WTC11 (cell line): ENCODE measurements around the gene NCKAP5L. TPM values are rescaled to one million over a fixed set of nuclear protein-coding genes. Genes with fewer than 3 reads are reported as not detected.

Source experiments
- ATAC-seq: fragments of 200-7000 bp; cut with Tn5 transposase; 2 replicates; pipeline ENCODE4 v1.10.0; 2021; ENCODE audit warnings: mild to moderate bottlenecking, moderate library complexity
- CTCF ChIA-PET: fragments of 300-600 bp; sonication (Branson Sonifier 250); formaldehyde crosslinking; loops from one replicate; lab custom pipeline; 2021; ENCODE audit warnings: antibody characterized with exemption; lab: Charles Lee
- POLR2A ChIA-PET: fragments of 350-600 bp; sonication (Branson Sonifier 250); formaldehyde crosslinking; loops from one replicate; lab custom pipeline; 2021; ENCODE audit warnings: antibody characterized with exemption; lab: Charles Lee
- DNase-seq: peaks from one replicate; pipeline ENCODE4 v3.0.0; 2021; ENCODE audit warnings: low spot score
- H3K27ac Mint-ChIP-seq: 2 replicates; pipeline ENCODE4 v1.8.0; 2021; ENCODE audit warnings: mixed read lengths
- H3K27me3 Mint-ChIP-seq: 2 replicates; pipeline ENCODE4 v1.8.0; 2021; ENCODE audit warnings: low read depth, mild to moderate bottlenecking, moderate library complexity, mixed read lengths
- H3K36me3 Mint-ChIP-seq: 2 replicates; pipeline ENCODE4 v1.8.0; 2021; ENCODE audit warnings: mixed read lengths
- H3K4me1 Mint-ChIP-seq: 2 replicates; pipeline ENCODE4 v1.8.0; 2022; ENCODE audit warnings: mixed read lengths
- H3K4me3 Mint-ChIP-seq: 2 replicates; pipeline ENCODE4 v1.8.0; 2021; ENCODE audit warnings: mild to moderate bottlenecking, moderate library complexity, mixed read lengths
- H3K9me3 Mint-ChIP-seq: 2 replicates; pipeline ENCODE4 v1.8.0; 2021; ENCODE audit warnings: mixed read lengths
- ATF1 ChIP-seq: sonication (generic); formaldehyde crosslinking; IDR thresholded peaks from 2 replicates; pipeline ENCODE4 v1.8.1; 2023; ENCODE audit warnings: mild to moderate bottlenecking, moderate library complexity, missing genetic modification reagents
- CREM ChIP-seq: sonication (generic); formaldehyde crosslinking; IDR thresholded peaks from 2 replicates; pipeline ENCODE4 v1.8.1; 2022; ENCODE audit warnings: mild to moderate bottlenecking, missing genetic modification reagents, moderate library complexity
- ELF4 ChIP-seq: sonication (generic); formaldehyde crosslinking; IDR thresholded peaks from 2 replicates; pipeline ENCODE4 v1.8.1; 2022; ENCODE audit warnings: low read depth, mild to moderate bottlenecking, moderate library complexity, missing genetic modification reagents
- KAT7 ChIP-seq: sonication (generic); formaldehyde crosslinking; IDR thresholded peaks from 2 replicates; pipeline ENCODE4 v1.8.1; 2023; ENCODE audit warnings: missing genetic modification reagents, mild to moderate bottlenecking, borderline replicate concordance
- RELA ChIP-seq: sonication (generic); formaldehyde crosslinking; IDR thresholded peaks from 2 replicates; pipeline ENCODE4 v1.8.1; 2022; ENCODE audit warnings: missing genetic modification reagents, mild to moderate bottlenecking, borderline replicate concordance
- ZBTB21 ChIP-seq: sonication (generic); formaldehyde crosslinking; IDR thresholded peaks from 2 replicates; pipeline ENCODE4 v1.8.1; 2023; ENCODE audit warnings: mild to moderate bottlenecking, missing genetic modification reagents, borderline replicate concordance
- total RNA-seq: library from RNA; stranded (reverse); gene quantifications from 3 replicates; pipeline ENCODE4 v1.2.3, GENCODE V29; 2021
- TF ChIP-seq, protein P1 (sequence below): sonication (generic); formaldehyde crosslinking; IDR thresholded peaks from 2 replicates; pipeline ENCODE4 v1.8.0; 2023; ENCODE audit warnings: missing genetic modification reagents
- TF ChIP-seq, protein P2 (sequence below): sonication (generic); formaldehyde crosslinking; IDR thresholded peaks from 2 replicates; pipeline ENCODE4 v1.8.1; 2023; ENCODE audit warnings: mild to moderate bottlenecking, moderate library complexity, missing genetic modification reagents
- TF ChIP-seq, protein P3 (sequence below): fragments of 250-450 bp; sonication (Bioruptor Pico); IDR thresholded peaks from 2 replicates; pipeline ENCODE4 v1.9.0; 2021; ENCODE audit warnings: mild to moderate bottlenecking
- TF ChIP-seq, protein P4 (sequence below): sonication (generic); formaldehyde crosslinking; IDR thresholded peaks from 2 replicates; pipeline ENCODE4 v1.8.0; 2022; ENCODE audit warnings: missing genetic modification reagents
- TF ChIP-seq, protein P5 (sequence below): sonication (generic); formaldehyde crosslinking; IDR thresholded peaks from 2 replicates; pipeline ENCODE4 v1.8.0; 2022; ENCODE audit warnings: mild to moderate bottlenecking, missing genetic modification reagents
- TF ChIP-seq, protein P6 (sequence below): sonication (generic); formaldehyde crosslinking; conservative IDR thresholded peaks from 2 replicates; pipeline ENCODE4 v1.8.1; 2022; ENCODE audit warnings: mild to moderate bottlenecking, missing genetic modification reagents
- TF ChIP-seq, protein P7 (sequence below): sonication (generic); formaldehyde crosslinking; IDR thresholded peaks from 2 replicates; pipeline ENCODE4 v1.8.0; 2023; ENCODE audit warnings: mild to moderate bottlenecking, missing genetic modification reagents

NCKAP5L gene
- total RNA-seq, 1 experiment from 2014 or later = 27.8 TPM

DNA sequence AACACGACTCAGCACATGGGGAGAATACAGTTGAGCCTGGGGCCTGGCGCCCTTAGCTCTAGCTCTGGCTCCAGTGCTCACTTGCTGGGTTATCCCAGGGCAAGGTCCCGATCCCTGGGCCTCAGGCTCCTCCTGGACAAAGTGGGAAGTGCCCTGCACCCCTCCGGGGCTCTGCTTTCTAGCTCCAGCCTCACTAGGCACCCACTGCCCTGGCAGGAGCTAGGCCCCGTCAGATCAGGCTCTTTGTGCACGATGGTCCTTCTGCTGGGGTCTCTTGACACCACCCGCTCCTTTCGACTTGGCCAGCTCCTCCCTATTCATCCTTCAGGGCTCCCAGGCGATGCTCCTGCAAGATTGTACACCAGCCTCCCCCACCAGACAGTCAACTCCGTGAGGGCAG is 23.4 kb downstream of the NCKAP5L start (continued):
- TF ChIP-seq, protein P1, sequence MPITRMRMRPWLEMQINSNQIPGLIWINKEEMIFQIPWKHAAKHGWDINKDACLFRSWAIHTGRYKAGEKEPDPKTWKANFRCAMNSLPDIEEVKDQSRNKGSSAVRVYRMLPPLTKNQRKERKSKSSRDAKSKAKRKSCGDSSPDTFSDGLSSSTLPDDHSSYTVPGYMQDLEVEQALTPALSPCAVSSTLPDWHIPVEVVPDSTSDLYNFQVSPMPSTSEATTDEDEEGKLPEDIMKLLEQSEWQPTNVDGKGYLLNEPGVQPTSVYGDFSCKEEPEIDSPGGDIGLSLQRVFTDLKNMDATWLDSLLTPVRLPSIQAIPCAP (CRISPR knock-in tag) = no peak
- TF ChIP-seq ZBTB21 (CRISPR knock-in tag) = no peak
- TF ChIP-seq, protein P2, sequence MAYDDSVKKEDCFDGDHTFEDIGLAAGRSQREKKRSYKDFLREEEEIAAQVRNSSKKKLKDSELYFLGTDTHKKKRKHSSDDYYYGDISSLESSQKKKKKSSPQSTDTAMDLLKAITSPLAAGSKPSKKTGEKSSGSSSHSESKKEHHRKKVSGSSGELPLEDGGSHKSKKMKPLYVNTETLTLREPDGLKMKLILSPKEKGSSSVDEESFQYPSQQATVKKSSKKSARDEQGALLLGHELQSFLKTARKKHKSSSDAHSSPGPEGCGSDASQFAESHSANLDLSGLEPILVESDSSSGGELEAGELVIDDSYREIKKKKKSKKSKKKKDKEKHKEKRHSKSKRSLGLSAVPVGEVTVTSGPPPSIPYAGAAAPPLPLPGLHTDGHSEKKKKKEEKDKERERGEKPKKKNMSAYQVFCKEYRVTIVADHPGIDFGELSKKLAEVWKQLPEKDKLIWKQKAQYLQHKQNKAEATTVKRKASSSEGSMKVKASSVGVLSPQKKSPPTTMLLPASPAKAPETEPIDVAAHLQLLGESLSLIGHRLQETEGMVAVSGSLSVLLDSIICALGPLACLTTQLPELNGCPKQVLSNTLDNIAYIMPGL (CRISPR knock-in tag) = no peak

DNA sequence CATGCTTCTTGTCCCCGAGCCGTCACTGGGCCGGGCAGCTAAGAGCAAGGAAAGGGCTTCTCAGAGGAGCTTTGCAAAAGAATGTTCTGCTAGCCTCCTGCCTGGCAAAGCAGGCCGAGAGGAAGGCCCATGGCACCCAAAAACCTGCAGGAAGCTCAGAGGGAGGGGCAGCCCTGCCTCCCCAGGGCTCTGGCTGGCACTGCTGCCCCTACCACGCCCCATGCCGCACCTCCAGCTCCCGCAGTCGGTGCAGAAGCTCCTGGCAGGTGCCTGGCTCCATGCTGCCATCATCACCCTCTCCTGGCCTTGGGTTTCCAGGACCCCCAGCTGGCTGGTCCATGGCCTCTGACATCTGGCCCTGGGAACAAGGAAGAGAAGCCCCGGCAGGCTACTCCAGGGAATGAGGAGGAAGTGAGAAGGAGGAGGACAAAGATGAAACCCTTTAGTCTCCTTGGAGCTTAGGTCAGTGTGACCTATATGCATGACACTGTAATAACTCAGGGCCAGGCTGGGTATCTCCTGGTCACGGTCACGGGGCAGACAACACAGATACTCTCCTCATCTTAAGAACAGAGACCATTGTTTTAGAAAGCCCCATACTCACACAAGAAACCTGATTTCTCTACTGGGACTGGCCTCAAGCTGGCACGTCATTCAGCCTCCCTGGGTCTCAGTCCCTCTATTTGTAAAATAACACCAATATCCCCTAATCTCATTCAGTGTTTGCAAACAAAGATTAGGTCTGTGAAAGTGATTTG is 24.3 kb downstream of the NCKAP5L start:
- no peak for TF ChIP-seq RELA
- TF ChIP-seq, protein P3, sequence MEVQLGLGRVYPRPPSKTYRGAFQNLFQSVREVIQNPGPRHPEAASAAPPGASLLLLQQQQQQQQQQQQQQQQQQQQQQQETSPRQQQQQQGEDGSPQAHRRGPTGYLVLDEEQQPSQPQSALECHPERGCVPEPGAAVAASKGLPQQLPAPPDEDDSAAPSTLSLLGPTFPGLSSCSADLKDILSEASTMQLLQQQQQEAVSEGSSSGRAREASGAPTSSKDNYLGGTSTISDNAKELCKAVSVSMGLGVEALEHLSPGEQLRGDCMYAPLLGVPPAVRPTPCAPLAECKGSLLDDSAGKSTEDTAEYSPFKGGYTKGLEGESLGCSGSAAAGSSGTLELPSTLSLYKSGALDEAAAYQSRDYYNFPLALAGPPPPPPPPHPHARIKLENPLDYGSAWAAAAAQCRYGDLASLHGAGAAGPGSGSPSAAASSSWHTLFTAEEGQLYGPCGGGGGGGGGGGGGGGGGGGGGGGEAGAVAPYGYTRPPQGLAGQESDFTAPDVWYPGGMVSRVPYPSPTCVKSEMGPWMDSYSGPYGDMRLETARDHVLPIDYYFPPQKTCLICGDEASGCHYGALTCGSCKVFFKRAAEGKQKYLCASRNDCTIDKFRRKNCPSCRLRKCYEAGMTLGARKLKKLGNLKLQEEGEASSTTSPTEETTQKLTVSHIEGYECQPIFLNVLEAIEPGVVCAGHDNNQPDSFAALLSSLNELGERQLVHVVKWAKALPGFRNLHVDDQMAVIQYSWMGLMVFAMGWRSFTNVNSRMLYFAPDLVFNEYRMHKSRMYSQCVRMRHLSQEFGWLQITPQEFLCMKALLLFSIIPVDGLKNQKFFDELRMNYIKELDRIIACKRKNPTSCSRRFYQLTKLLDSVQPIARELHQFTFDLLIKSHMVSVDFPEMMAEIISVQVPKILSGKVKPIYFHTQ (CRISPR knock-in tag) = no peak
- TF ChIP-seq, protein P4, sequence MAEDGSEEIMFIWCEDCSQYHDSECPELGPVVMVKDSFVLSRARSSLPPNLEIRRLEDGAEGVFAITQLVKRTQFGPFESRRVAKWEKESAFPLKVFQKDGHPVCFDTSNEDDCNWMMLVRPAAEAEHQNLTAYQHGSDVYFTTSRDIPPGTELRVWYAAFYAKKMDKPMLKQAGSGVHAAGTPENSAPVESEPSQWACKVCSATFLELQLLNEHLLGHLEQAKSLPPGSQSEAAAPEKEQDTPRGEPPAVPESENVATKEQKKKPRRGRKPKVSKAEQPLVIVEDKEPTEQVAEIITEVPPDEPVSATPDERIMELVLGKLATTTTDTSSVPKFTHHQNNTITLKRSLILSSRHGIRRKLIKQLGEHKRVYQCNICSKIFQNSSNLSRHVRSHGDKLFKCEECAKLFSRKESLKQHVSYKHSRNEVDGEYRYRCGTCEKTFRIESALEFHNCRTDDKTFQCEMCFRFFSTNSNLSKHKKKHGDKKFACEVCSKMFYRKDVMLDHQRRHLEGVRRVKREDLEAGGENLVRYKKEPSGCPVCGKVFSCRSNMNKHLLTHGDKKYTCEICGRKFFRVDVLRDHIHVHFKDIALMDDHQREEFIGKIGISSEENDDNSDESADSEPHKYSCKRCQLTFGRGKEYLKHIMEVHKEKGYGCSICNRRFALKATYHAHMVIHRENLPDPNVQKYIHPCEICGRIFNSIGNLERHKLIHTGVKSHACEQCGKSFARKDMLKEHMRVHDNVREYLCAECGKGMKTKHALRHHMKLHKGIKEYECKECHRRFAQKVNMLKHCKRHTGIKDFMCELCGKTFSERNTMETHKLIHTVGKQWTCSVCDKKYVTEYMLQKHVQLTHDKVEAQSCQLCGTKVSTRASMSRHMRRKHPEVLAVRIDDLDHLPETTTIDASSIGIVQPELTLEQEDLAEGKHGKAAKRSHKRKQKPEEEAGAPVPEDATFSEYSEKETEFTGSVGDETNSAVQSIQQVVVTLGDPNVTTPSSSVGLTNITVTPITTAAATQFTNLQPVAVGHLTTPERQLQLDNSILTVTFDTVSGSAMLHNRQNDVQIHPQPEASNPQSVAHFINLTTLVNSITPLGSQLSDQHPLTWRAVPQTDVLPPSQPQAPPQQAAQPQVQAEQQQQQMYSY (CRISPR knock-in tag) = no peak
- TF ChIP-seq CREM (CRISPR knock-in tag) = no peak
- no peak for TF ChIP-seq KAT7
- TF ChIP-seq, protein P5, sequence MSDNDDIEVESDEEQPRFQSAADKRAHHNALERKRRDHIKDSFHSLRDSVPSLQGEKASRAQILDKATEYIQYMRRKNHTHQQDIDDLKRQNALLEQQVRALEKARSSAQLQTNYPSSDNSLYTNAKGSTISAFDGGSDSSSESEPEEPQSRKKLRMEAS = no peak
- ATAC-seq = no peak
- no peak overlapping the region for H3K27ac Mint-ChIP-seq
- no peaks in the 10 kb centered on the region for H3K27me3 Mint-ChIP-seq
- ChIA-PET CTCF (interaction anchor here (0.9 kb wide), 1 partner anchor 16 kb away, joined by 3 read pairs; no protein-coding TSS in a partner anchor), POLR2A (interaction anchor here (0.6 kb wide), 1 partner anchor 27 kb away, joined by 4 read pairs; no protein-coding TSS in a partner anchor)
- H3K9me3 Mint-ChIP-seq = no peaks in the 10 kb centered on the region
- peaks cover 12% of the 10 kb centered on the region for H3K4me1 Mint-ChIP-seq
- H3K4me3 Mint-ChIP-seq = no peak overlapping the region
- no peak for DNase-seq
- H3K36me3 Mint-ChIP-seq = peaks cover 12% of the 10 kb centered on the region

DNA sequence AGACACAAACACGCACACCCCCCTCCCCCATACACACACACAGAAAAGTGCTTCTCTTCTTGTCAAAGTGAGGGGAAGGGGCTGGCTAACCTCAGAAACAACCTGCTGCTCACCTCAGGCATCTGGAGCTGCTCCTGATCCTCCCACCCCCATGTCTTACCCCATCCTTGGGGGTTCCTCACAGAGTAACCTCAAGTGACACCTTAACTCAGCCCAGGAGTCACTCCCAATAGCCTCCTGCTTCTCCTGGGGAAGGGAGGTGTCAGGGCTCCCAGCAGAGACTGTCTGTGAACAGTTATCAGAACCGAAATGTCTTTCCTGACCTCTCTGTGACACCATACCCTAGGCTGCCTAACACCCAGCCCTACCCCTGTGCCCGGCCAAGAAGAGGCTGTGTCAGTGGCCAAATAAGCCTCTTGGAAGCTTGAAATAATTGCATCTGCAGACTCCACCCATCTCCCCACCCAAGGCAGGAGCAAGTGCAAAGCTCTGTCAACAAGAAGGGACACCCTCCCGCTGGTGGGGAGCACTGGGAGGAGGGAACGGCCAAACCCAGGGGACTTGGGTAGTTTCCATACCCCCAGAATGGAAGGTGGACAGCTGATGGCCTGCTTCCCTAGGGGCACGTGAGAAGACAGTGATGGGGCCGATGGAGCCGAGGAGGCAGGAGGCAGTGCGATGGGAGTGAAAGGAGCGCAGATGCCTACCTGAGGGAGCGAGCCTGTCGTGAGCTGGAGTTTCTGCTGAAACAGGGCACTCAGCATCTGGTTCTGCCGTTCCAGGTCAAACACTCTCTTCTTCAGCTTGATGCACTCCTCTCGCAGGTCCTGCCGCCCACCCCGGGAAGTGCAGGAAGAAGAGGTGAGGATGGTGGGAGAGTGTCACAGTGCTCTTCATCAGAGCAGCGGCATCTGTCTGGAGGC is 26.8 kb downstream of the NCKAP5L start:
- CTCF ChIA-PET = interaction anchor here (1.4 kb wide), 1 partner anchor 23 kb away, joined by 4 read pairs; no protein-coding TSS in a partner anchor
- Mint-ChIP-seq H3K27ac (no peak overlapping the region), H3K4me1 (no peaks in the 10 kb centered on the region), H3K4me3 (no peak overlapping the region), H3K36me3 (peaks cover 12% of the 10 kb centered on the region), H3K27me3 (no peaks in the 10 kb centered on the region), H3K9me3 (no peaks in the 10 kb centered on the region)
- ATAC-seq (no peak), DNase-seq (no peak)
- POLR2A ChIA-PET = no interaction called here
- TF ChIP-seq, protein P6, sequence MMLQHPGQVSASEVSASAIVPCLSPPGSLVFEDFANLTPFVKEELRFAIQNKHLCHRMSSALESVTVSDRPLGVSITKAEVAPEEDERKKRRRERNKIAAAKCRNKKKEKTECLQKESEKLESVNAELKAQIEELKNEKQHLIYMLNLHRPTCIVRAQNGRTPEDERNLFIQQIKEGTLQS (CRISPR knock-in tag) = no peak
- TF ChIP-seq, protein P3 (CRISPR knock-in tag) = no peak
- TF ChIP-seq, protein P7, sequence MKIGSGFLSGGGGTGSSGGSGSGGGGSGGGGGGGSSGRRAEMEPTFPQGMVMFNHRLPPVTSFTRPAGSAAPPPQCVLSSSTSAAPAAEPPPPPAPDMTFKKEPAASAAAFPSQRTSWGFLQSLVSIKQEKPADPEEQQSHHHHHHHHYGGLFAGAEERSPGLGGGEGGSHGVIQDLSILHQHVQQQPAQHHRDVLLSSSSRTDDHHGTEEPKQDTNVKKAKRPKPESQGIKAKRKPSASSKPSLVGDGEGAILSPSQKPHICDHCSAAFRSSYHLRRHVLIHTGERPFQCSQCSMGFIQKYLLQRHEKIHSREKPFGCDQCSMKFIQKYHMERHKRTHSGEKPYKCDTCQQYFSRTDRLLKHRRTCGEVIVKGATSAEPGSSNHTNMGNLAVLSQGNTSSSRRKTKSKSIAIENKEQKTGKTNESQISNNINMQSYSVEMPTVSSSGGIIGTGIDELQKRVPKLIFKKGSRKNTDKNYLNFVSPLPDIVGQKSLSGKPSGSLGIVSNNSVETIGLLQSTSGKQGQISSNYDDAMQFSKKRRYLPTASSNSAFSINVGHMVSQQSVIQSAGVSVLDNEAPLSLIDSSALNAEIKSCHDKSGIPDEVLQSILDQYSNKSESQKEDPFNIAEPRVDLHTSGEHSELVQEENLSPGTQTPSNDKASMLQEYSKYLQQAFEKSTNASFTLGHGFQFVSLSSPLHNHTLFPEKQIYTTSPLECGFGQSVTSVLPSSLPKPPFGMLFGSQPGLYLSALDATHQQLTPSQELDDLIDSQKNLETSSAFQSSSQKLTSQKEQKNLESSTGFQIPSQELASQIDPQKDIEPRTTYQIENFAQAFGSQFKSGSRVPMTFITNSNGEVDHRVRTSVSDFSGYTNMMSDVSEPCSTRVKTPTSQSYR (CRISPR knock-in tag) = no peak
- TF ChIP-seq ATF1 (CRISPR knock-in tag) (no peak), ELF4 (CRISPR knock-in tag) (no peak)
